ENCODE measurements around the gene ABL1.

ABL1 gene

DNA sequence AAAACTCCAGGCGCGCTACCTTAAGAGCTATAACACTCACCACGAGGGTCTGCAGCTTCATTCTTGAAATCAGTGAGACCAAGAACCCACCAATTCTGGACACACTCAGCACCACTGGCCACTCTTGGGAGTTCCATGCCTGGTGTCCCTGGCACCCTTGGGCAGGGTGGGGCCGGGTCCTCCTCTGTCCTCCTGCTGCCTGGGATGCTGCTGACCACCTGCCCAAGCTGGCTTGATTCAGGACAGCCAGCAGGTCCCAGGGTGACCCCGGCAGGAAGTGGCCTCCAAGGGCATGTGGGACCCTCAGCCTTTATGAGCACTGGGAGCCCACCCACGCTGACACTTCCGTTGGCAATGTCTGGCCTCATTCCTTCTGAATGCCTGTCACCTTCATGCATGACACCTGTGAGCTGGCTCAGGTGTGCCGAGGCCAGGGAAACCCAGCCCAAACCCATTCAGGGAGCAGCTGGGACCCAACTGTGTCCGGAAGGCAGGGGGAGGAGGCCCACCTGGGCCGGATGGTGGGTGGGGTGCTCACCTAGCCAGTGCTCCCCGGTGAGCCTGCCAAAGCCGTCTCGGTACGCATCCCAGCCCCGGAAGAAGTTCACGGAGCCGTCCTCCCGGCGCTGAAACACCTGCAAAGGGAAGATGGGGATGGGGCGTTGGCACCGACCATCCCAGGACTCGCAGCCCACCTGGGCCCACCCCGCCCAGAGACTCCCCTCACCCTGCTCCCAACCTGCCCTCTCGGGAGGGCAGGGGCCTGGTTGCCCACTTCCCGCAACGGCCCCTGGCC, 76.4 kb downstream of the ABL1 start:
- H3K4me1 ChIP-seq, result peaks cover 15% of the 10 kb centered on the region
- H3K9me3 ChIP-seq (ENCODE audit: control insufficient read depth, low read length), result no peaks in the 10 kb centered on the region
- no peaks in the 10 kb centered on the region for H3K79me2 ChIP-seq
- H3K36me3 ChIP-seq (ENCODE audit: control insufficient read depth, insufficient read depth, low read length), result no peaks in the 10 kb centered on the region
- no peak overlapping the region for H3K4me3 ChIP-seq (ENCODE audit: low read depth, low read length)
- TF ChIP-seq, protein P1, sequence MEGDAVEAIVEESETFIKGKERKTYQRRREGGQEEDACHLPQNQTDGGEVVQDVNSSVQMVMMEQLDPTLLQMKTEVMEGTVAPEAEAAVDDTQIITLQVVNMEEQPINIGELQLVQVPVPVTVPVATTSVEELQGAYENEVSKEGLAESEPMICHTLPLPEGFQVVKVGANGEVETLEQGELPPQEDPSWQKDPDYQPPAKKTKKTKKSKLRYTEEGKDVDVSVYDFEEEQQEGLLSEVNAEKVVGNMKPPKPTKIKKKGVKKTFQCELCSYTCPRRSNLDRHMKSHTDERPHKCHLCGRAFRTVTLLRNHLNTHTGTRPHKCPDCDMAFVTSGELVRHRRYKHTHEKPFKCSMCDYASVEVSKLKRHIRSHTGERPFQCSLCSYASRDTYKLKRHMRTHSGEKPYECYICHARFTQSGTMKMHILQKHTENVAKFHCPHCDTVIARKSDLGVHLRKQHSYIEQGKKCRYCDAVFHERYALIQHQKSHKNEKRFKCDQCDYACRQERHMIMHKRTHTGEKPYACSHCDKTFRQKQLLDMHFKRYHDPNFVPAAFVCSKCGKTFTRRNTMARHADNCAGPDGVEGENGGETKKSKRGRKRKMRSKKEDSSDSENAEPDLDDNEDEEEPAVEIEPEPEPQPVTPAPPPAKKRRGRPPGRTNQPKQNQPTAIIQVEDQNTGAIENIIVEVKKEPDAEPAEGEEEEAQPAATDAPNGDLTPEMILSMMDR (IDR thresholded peaks at IDR 0.05), result no peak
- H3K4me2 ChIP-seq (ENCODE audit: low read length), result no peak overlapping the region
- H3K27me3 ChIP-seq (ENCODE audit: control insufficient read depth, insufficient read depth, low read length), result no peaks in the 10 kb centered on the region
- H3K9ac ChIP-seq, result no peak overlapping the region
- no peak overlapping the region for H3K27ac ChIP-seq
- H2AFZ ChIP-seq, result no peak overlapping the region

DNA sequence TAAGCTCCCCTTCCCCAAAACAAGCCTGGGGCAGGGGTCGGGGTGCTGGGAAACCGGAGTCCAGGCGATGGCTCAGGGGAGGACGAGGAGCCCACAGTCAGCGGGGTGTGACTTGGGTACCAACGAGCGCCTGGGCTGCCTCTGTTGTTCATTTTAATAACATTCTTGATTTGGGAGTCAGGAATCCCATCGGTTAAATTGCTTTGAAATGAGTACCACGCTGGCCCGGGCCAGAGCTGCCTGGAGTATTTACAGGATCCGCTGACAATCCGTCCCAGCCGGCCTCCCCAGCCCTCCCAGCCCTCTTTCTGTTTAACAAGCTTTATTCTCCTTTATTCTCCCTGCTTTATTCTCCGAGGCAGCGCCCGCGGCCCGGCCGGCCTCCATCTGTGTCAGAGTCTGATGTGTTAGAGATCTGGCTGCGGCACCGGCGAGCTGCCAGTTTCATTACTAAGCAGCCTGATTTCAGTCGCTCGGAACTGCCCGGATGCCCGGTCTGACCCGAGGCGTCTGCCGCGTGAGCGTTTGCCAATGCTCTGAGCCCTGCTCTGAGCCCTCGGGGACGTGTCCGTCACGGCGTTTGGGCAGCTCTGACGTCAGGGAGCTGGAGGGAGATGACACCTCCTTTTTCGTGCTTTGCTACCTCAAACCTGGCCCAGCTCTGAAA, 78.0 kb downstream of the ABL1 start:
- no peak overlapping the region for H3K4me3 ChIP-seq (ENCODE audit: low read depth, low read length)
- H3K27ac ChIP-seq, result peak overlapping the region; percentile 97

DNA sequence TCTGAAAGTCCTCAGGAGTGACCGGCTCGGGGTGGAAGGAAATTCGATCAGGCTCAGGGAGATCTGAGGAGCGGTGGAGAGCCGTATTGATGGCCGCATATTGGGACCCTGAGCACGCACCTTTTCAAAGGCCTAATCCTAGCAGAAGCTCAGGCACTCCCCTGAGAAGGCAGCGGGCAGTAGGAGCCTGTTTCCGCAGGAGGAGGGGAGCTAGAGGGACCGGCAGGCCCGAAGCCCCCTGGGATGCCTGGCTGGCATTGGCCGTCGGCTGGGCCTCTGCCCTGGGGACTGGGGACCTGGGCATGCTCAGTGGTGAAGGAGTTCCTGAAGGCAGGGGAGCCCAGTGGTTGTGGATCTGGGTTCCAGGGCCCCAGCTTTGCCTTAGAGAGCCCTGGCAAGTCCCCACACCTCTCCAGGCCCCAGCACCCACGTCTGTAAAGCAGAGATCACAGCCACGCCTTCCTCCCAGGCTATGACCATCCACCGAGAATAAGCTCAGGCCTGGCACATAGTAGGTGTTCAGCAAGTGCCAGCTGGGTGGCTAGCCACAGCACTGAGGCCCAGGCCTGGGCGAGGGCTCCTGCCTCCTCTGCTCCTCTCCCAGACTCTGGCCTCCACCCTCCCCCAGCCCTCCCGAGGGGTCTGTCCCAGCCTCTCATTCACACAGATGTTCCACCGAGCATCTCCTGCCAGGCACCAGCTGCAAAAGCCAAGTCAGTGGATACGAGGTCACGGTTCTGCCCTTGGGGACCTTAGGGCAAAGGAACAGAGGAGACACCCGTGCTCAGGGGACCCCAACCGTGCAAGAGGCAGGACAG, 78.8 kb downstream of the ABL1 start:
- peak overlapping the region; percentile 97 for H3K27ac ChIP-seq

More for the DNA sequence above, 78.0 kb downstream of the ABL1 start:
- H3K79me2 ChIP-seq, result no peaks in the 10 kb centered on the region
- no peaks in the 10 kb centered on the region for H3K36me3 ChIP-seq (ENCODE audit: control insufficient read depth, insufficient read depth, low read length)
- TF ChIP-seq, protein P1 (IDR thresholded peaks at IDR 0.05), result no peak
- peaks cover 15% of the 10 kb centered on the region for H3K4me1 ChIP-seq
- peak overlapping the region; percentile 42 for H3K4me2 ChIP-seq (ENCODE audit: low read length)
- no peak overlapping the region for H3K9ac ChIP-seq
- H3K9me3 ChIP-seq (ENCODE audit: control insufficient read depth, low read length), result no peaks in the 10 kb centered on the region
- H3K27me3 ChIP-seq (ENCODE audit: control insufficient read depth, insufficient read depth, low read length), result no peaks in the 10 kb centered on the region
- H2AFZ ChIP-seq, result peak overlapping the region; percentile 70

DNA sequence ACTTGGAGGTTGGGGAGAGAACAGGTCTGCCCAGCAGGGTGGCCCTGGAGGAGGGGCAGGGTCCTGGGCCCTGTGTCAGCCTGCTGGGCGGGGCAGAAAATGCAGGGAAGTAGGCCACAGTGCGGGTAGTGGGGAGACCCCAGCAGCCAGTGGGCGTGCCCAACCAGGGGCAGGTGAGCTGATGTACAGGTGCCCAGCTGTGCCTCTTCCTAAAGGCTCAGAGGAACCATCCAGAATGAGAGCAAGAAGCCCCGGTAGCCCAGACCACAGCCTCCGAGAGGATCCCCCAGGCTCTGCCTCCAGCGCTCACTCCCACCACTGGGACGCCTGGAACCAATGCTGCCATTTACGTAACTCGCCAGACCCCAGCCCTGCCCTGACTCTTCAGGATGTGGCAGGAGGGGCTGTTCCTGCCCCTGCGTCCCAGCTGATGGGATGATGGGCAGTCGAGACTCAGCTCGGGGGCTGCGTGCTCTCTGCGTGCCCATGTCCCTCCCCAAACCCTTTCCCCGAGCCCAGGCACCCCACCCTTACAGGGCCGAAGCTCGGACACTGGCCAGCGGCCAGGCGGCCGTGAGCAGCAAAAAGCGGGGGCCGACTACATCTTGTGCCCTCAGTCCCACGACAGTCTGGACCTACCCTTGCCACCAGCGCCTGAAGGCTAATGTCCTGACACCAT, 79.5 kb downstream of the ABL1 start:
- Histone ChIP-seq H3K36me3 (ENCODE audit: control insufficient read depth, insufficient read depth, low read length) (no peaks in the 10 kb centered on the region), H2AFZ (no peak overlapping the region), H3K4me3 (ENCODE audit: low read depth, low read length) (no peak overlapping the region), H3K9ac (no peak overlapping the region), H3K9me3 (ENCODE audit: control insufficient read depth, low read length) (no peaks in the 10 kb centered on the region), H3K4me2 (ENCODE audit: low read length) (no peak overlapping the region), H3K4me1 (peaks cover 12% of the 10 kb centered on the region), H3K27ac (peak overlapping the region; percentile 97), H3K27me3 (ENCODE audit: control insufficient read depth, insufficient read depth, low read length) (no peaks in the 10 kb centered on the region), H3K79me2 (no peaks in the 10 kb centered on the region)
- TF ChIP-seq, protein P1 (IDR thresholded peaks at IDR 0.05), result no peak

More for the DNA sequence above, 78.8 kb downstream of the ABL1 start:
- TF ChIP-seq, protein P1 (IDR thresholded peaks at IDR 0.05), result no peak
- H3K4me2 ChIP-seq (ENCODE audit: low read length), result peak overlapping the region; percentile 5
- H2AFZ ChIP-seq, result peak overlapping the region; percentile 70
- no peak overlapping the region for H3K4me3 ChIP-seq (ENCODE audit: low read depth, low read length)
- H3K79me2 ChIP-seq, result no peaks in the 10 kb centered on the region
- no peaks in the 10 kb centered on the region for H3K9me3 ChIP-seq (ENCODE audit: control insufficient read depth, low read length)
- H3K9ac ChIP-seq, result peak overlapping the region; percentile 28
- H3K27me3 ChIP-seq (ENCODE audit: control insufficient read depth, insufficient read depth, low read length), result no peaks in the 10 kb centered on the region
- no peaks in the 10 kb centered on the region for H3K36me3 ChIP-seq (ENCODE audit: control insufficient read depth, insufficient read depth, low read length)
- H3K4me1 ChIP-seq, result peaks cover 12% of the 10 kb centered on the region
